HL-60 (cell line): ENCODE measurements around the gene ST6GALNAC4.
"Not testable (repeated sequence)": the region's sequence is repeated elsewhere in the genome, so short reads cannot be mapped to it uniquely, and the experiment has no call there.

ENCODE experiments used
- DNase-seq, 2 experiments: peaks; one replicate each; pipeline ENCODE4 v3.0.0-alpha.2; 2010 to 2020; ENCODE audit warnings: low read depth in 1 of 2, low spot score in 1 of 2
- H3K27ac ChIP-seq: fragments of 250-450 bp; sonication (Bioruptor Pico); replicated peaks from 2 replicates; pipeline ENCODE4 v1.5.1; 2020; ENCODE audit warnings: mild to moderate bottlenecking, moderate library complexity
- H3K27me3 ChIP-seq: fragments of 250-450 bp; sonication (Bioruptor Pico); 2 replicates; pipeline ENCODE4 v1.5.1; 2021; ENCODE audit warnings: mild to moderate bottlenecking, moderate library complexity; ENCODE audit not compliant: insufficient read depth, poor library complexity, severe bottlenecking
- H3K4me3 ChIP-seq: replicated peaks from 2 replicates; pipeline ENCODE4 v1.5.1; 2011; ENCODE audit warnings: mild to moderate bottlenecking, control low read depth, low read length; ENCODE audit not compliant: insufficient read depth
- CTCF ChIP-seq: IDR thresholded peaks from one replicate; pipeline ENCODE4 v1.5.1; 2011; ENCODE audit warnings: low read length, control low read depth, inconsistent platforms; ENCODE audit not compliant: insufficient read depth
- GABPA ChIP-seq: IDR thresholded peaks from 2 replicates; pipeline ENCODE4 v1.6.1; 2012; ENCODE audit warnings: low read depth
- POLR2AphosphoS5 ChIP-seq: IDR thresholded peaks from 2 replicates; pipeline ENCODE4 v1.6.1; 2012; ENCODE audit warnings: low read depth
- REST ChIP-seq: IDR thresholded peaks from 2 replicates; pipeline ENCODE4 v1.6.1; 2012; ENCODE audit warnings: low read depth; ENCODE audit not compliant: insufficient replicate concordance
- SPI1 ChIP-seq: IDR thresholded peaks from 2 replicates; pipeline ENCODE4 v1.6.1; 2012; ENCODE audit warnings: low read depth, mild to moderate bottlenecking, borderline replicate concordance

ST6GALNAC4 gene

GRCh38 chr9:127884427-127884911 lies 32.4 kb downstream of the ST6GALNAC4 start:
- Histone ChIP-seq H3K4me3 (no peak overlapping the region), H3K27me3 (no peaks in the 10 kb centered on the region), H3K27ac (no peak overlapping the region)
- DNase-seq, result no peak
- TF ChIP-seq GABPA, result no peak
- no peak for TF ChIP-seq POLR2AphosphoS5
- no peak for TF ChIP-seq SPI1
- no peak for TF ChIP-seq REST
- no peak for TF ChIP-seq CTCF

GRCh38 chr9:127883959-127884358 lies 32.9 kb downstream of the ST6GALNAC4 start:
- TF ChIP-seq REST (no peak), POLR2AphosphoS5 (no peak), CTCF (no peak), SPI1 (no peak), GABPA (no peak)
- H3K27ac ChIP-seq, result no peak overlapping the region
- no peaks in the 10 kb centered on the region for H3K27me3 ChIP-seq
- no peak overlapping the region for H3K4me3 ChIP-seq
- no peak for DNase-seq

- not testable (repeated sequence) for DNase-seq, H3K27me3 ChIP-seq, H3K4me3 ChIP-seq, H3K27ac ChIP-seq
Measured at GRCh38 chr9:127881715-127882114, 35.1 kb downstream of the ST6GALNAC4 start.

GRCh38 chr9:127880143-127880542 lies 36.7 kb downstream of the ST6GALNAC4 start:
- Histone ChIP-seq H3K27me3 (no peaks in the 10 kb centered on the region), H3K27ac (no peak overlapping the region)

More at GRCh38 chr9:127880143-127880542, 36.7 kb downstream of the ST6GALNAC4 start:
- H3K4me3 ChIP-seq, result no peak overlapping the region
- no peak for DNase-seq
- TF ChIP-seq GABPA (no peak), CTCF (no peak), SPI1 (no peak), POLR2AphosphoS5 (no peak), REST (no peak)
